Kidney (tissue), 14 donors: Measurements from ENCODE around the gene VEZT. TPM values are rescaled to one million over a fixed set of nuclear protein-coding genes. Genes with fewer than 3 reads are reported as not detected.
A peak's percentile ranks its signal among the peaks of the same experiment; 100 is the strongest.

ENCODE experiments used
- DNase-seq, 5 donors: peaks; one replicate each; pipeline ENCODE4 v3.0.0-alpha.2; 2013 to 2020
- FAIRE-seq: peaks from 2 replicates; lab custom pipeline; 2012; peaks lifted over from hg19 to GRCh38; lab: Jason Lieb, UNC
- H3K27ac ChIP-seq, 2 donors: one replicate each; pipeline ENCODE4 v1.7.0; 2013; ENCODE audit warnings: low read depth in 2 of 2, low read length in 2 of 2, inconsistent platforms in 1 of 2
- H3K27me3 ChIP-seq: one replicate; pipeline ENCODE4 v1.7.1; 2013; ENCODE audit warnings: low read length, inconsistent platforms; ENCODE audit not compliant: control insufficient read depth, insufficient read depth
- H3K36me3 ChIP-seq, 3 donors: one replicate each; pipeline versions ENCODE4 v1.7.0 to v1.7.1; 2013; ENCODE audit warnings: low read length in 3 of 3, control low read depth in 1 of 3, inconsistent platforms in 1 of 3; ENCODE audit not compliant: insufficient read depth in 3 of 3, control insufficient read depth in 2 of 3
- H3K4me1 ChIP-seq, 3 donors: one replicate each; pipeline versions ENCODE4 v1.7.0 to v1.7.1; 2013; ENCODE audit warnings: low read length in 3 of 3, inconsistent platforms in 1 of 3, low read depth in 1 of 3; ENCODE audit not compliant: control insufficient read depth in 2 of 3, insufficient read depth in 2 of 3
- H3K4me3 ChIP-seq, 3 donors: one replicate each; pipeline versions ENCODE4 v1.7.0 to v1.8.1; 2013; ENCODE audit warnings: low read length in 3 of 3, control low read depth in 1 of 3, inconsistent platforms in 1 of 3
- H3K9ac ChIP-seq, 3 donors: one replicate each; pipeline versions ENCODE4 v1.7.0 to v1.7.1; 2013; ENCODE audit warnings: low read length in 3 of 3, control low read depth in 1 of 3, inconsistent platforms in 1 of 3
- H3K9me3 ChIP-seq, 3 donors: one replicate each; pipeline versions ENCODE4 v1.7.0 to v1.7.1; 2013; ENCODE audit warnings: low read length in 3 of 3, control low read depth in 1 of 3, inconsistent platforms in 1 of 3; ENCODE audit not compliant: control insufficient read depth in 2 of 3, insufficient read depth in 1 of 3
- intact Hi-C: fragments of 100-400 bp; cut with DNase I; formaldehyde crosslinking; loops from one replicate; pipeline ENCODE4 v1.11.1; 2022
- polyA plus RNA-seq: library from polyadenylated mRNA; stranded (reverse); fragments of 350-450 nt; fragmentation: Illumina TruSeq; extraction: RNeasy Lipid Tissue Mini Kit (QIAGEN cat#74804); gene quantifications from one replicate; pipeline ENCODE4 v1.2.3, GENCODE V29; 2014; ENCODE audit warnings: low read depth, low replicate concordance; ENCODE audit not compliant: insufficient read depth
- total RNA-seq: library from RNA; stranded (reverse); fragmentation: NEBNext Ultra II Directional; extraction: Animal tissue kit (Norgen Biotek cat#: 25700); gene quantifications from one replicate; pipeline ENCODE4 v1.2.1, GENCODE V29; 2021
- TF ChIP-seq, protein P1 (sequence below): IDR thresholded peaks from 3 replicates; pipeline ENCODE4 v1.5.1; 2012; ENCODE audit warnings: mild to moderate bottlenecking, moderate library complexity, borderline replicate concordance; ENCODE audit not compliant: insufficient read depth; ENCODE audit errors: extremely low read depth
- donor health status: control.
- donor health status: control.
- donor health status: control.
- donor health status: control.
- donor health status: control.
- donor health status: DM: yes; HTN: yes; CAD: no.
- donor health status: Normal renal cell carcinoma (clear cell type).

Gene VEZT
- total and polyA plus RNA-seq, 2 donors from 2014 or later: 24.8 to 69.0 TPM

DNA sequence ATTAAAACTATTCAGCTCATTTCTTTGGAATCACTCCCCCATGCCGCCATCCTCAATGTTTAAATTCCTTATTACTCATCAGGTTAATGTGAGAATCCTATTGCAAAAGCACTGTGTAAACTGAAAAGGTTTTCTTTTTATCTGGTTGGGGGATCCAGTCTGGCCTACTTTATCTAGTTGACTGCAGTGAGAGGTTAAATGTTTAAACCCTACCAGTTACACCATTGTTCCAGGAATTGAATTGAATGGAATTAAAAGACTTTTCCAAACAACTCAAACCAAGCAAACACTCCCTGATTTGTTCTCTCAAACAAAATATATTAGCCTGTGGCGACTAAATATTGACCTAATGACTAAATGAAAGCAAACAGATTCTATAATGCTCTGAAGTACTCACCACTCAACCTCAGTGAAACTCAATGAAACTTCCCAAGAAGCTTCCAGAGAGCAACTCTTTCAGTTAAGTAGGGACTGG is 100.5 kb downstream of the VEZT start:
- no peak overlapping the region for H3K9ac ChIP-seq
- H3K9me3 ChIP-seq: no peaks in the 10 kb centered on the region
- TF ChIP-seq, protein P1, sequence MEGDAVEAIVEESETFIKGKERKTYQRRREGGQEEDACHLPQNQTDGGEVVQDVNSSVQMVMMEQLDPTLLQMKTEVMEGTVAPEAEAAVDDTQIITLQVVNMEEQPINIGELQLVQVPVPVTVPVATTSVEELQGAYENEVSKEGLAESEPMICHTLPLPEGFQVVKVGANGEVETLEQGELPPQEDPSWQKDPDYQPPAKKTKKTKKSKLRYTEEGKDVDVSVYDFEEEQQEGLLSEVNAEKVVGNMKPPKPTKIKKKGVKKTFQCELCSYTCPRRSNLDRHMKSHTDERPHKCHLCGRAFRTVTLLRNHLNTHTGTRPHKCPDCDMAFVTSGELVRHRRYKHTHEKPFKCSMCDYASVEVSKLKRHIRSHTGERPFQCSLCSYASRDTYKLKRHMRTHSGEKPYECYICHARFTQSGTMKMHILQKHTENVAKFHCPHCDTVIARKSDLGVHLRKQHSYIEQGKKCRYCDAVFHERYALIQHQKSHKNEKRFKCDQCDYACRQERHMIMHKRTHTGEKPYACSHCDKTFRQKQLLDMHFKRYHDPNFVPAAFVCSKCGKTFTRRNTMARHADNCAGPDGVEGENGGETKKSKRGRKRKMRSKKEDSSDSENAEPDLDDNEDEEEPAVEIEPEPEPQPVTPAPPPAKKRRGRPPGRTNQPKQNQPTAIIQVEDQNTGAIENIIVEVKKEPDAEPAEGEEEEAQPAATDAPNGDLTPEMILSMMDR: no peak
- intact Hi-C loops: no loop called here
- H3K4me1 ChIP-seq: no peaks in the 10 kb centered on the region
- H3K36me3 ChIP-seq: no peaks in the 10 kb centered on the region
- H3K27ac ChIP-seq: no peak overlapping the region
- H3K4me3 ChIP-seq: no peak overlapping the region
- DNase-seq (peak in 1 of 5 donors; percentile 15), FAIRE-seq (no peak)
- no peaks in the 10 kb centered on the region for H3K27me3 ChIP-seq

DNA sequence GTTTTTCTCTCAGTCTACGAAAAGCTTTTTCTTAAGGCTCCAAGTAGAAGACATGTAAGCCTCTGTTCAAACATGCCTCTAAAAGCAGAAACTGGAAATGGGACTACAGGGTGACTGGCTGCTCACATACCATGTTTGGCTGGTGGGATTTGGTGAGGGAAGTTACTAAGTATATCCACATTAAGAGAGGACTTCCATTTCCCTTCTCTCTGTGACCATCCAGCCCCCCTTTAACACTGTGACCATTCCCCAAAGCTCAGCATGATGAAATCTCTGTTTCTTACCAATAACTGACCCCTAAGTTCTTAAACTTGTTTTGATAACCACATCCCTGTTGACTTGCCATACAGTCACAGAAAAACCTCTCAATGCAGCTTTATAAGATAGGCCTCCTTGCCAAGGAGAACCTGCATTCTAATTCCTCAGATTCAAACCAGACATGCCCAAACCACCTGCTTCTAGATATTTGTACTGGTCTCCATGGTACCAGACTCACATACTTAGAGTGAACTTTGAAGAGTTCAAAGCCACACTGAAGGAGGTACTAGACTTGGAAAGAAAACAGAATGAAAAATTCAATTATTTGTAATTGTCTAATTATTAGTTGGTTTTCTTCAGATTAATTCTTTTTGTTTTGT is 102.2 kb downstream of the VEZT start:
- no peak for FAIRE-seq
- intact Hi-C loops: no loop called here
- Histone ChIP-seq H3K36me3 (no peaks in the 10 kb centered on the region), H3K27ac (no peak overlapping the region), H3K9me3 (no peaks in the 10 kb centered on the region), H3K9ac (no peak overlapping the region), H3K4me1 (no peaks in the 10 kb centered on the region), H3K4me3 (no peak overlapping the region), H3K27me3 (no peaks in the 10 kb centered on the region)
- DNase-seq: peak in 1 of 5 donors; percentile 12
- TF ChIP-seq, protein P1: no peak

DNA sequence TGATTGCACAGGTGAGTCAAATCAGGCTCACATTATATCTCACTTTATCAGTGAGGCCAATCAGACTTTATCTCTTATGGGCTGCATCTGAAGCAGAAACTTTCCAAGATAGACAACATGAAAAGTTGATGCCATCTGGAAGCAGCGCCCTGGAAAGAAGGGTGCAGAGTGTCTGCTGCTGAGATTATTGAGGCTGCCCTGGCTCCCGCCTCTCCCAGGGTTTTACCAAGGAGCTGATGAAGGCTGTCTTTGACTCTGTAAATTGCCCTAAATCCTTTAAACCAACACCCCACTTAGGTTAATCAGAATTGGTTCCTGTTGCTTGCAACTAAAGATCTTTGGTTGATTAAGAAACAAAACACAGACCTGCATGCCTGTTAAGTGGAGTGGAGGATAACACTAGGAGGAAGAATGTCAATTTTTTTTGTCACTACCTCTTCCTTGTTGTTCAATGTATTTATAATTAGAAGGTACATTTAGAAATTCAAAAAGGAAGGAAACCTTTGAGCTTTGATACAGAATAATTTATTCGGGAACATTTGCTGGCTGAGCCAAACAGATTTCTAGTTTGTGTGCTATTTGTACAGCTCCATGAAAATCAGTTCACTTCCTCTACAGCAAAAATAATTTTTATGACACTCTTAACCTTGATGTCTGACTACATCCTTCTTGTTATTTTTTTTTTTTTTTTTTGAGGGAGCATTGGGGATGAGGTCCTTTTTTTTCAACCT is 104.1 kb downstream of the VEZT start:
- H3K27ac ChIP-seq: no peak overlapping the region
- H3K27me3 ChIP-seq: no peaks in the 10 kb centered on the region
- no peaks in the 10 kb centered on the region for H3K36me3 ChIP-seq
- no peaks in the 10 kb centered on the region for H3K9me3 ChIP-seq
- no peak overlapping the region for H3K4me3 ChIP-seq
- DNase-seq (no peak), FAIRE-seq (no peak)
- TF ChIP-seq, protein P1: no peak
- intact Hi-C loops: no loop called here
- no peak overlapping the region for H3K9ac ChIP-seq
- H3K4me1 ChIP-seq: no peaks in the 10 kb centered on the region
